Measurements from ENCODE around the gene SDHAF2.

Gene SDHAF2

GRCh38 chr11:61482513-61482912 lies 52.6 kb downstream of the SDHAF2 start:
- Histone ChIP-seq H3K27me3 (ENCODE audit: control insufficient read depth, insufficient read depth, low read length) (no peaks in the 10 kb centered on the region), H3K36me3 (ENCODE audit: control insufficient read depth, insufficient read depth, low read length) (no peaks in the 10 kb centered on the region), H3K4me1 (ENCODE audit: control insufficient read depth, insufficient read depth, low read length) (peaks cover 4% of the 10 kb centered on the region), H3K4me3 (ENCODE audit: low read length) (no peak overlapping the region), H3K9ac (ENCODE audit: low read length) (no peak overlapping the region), H3K27ac (ENCODE audit: low read depth, low read length) (no peak overlapping the region)

- H3K4me1 ChIP-seq (ENCODE audit: control insufficient read depth, insufficient read depth, low read length): peaks cover 10% of the 10 kb centered on the region
- no peak overlapping the region for H3K9ac ChIP-seq (ENCODE audit: low read length)
- no peaks in the 10 kb centered on the region for H3K27me3 ChIP-seq (ENCODE audit: control insufficient read depth, insufficient read depth, low read length)
- no peak overlapping the region for H3K4me3 ChIP-seq (ENCODE audit: low read length)
- no peak overlapping the region for H3K27ac ChIP-seq (ENCODE audit: low read depth, low read length)
- no peaks in the 10 kb centered on the region for H3K36me3 ChIP-seq (ENCODE audit: control insufficient read depth, insufficient read depth, low read length)
Observed at GRCh38 chr11:61484541-61484940, 54.6 kb downstream of the SDHAF2 start.

GRCh38 chr11:61485080-61485479 lies 55.2 kb downstream of the SDHAF2 start:
- H3K4me3 ChIP-seq (ENCODE audit: low read length): no peak overlapping the region
- H3K4me1 ChIP-seq (ENCODE audit: control insufficient read depth, insufficient read depth, low read length): peaks cover 15% of the 10 kb centered on the region
- H3K9ac ChIP-seq (ENCODE audit: low read length): no peak overlapping the region
- H3K36me3 ChIP-seq (ENCODE audit: control insufficient read depth, insufficient read depth, low read length): no peaks in the 10 kb centered on the region
- H3K27ac ChIP-seq (ENCODE audit: low read depth, low read length): no peak overlapping the region
- H3K27me3 ChIP-seq (ENCODE audit: control insufficient read depth, insufficient read depth, low read length): no peaks in the 10 kb centered on the region

- no peak overlapping the region for H3K27ac ChIP-seq (ENCODE audit: low read depth, low read length)
- no peak overlapping the region for H3K9ac ChIP-seq (ENCODE audit: low read length)
- peaks cover 21% of the 10 kb centered on the region for H3K4me1 ChIP-seq (ENCODE audit: control insufficient read depth, insufficient read depth, low read length)
- no peaks in the 10 kb centered on the region for H3K36me3 ChIP-seq (ENCODE audit: control insufficient read depth, insufficient read depth, low read length)
- H3K27me3 ChIP-seq (ENCODE audit: control insufficient read depth, insufficient read depth, low read length): no peaks in the 10 kb centered on the region
- H3K4me3 ChIP-seq (ENCODE audit: low read length): no peak overlapping the region
Observed at GRCh38 chr11:61486011-61486620, 56.2 kb downstream of the SDHAF2 start.

GRCh38 chr11:61486779-61487178 lies 56.9 kb downstream of the SDHAF2 start:
- H3K4me3 ChIP-seq (ENCODE audit: low read length): no peak overlapping the region
- H3K27me3 ChIP-seq (ENCODE audit: control insufficient read depth, insufficient read depth, low read length): no peaks in the 10 kb centered on the region
- no peak overlapping the region for H3K9ac ChIP-seq (ENCODE audit: low read length)
- peaks cover 21% of the 10 kb centered on the region for H3K4me1 ChIP-seq (ENCODE audit: control insufficient read depth, insufficient read depth, low read length)
- H3K27ac ChIP-seq (ENCODE audit: low read depth, low read length): no peak overlapping the region
- H3K36me3 ChIP-seq (ENCODE audit: control insufficient read depth, insufficient read depth, low read length): no peaks in the 10 kb centered on the region

GRCh38 chr11:61487342-61488025 lies 57.6 kb downstream of the SDHAF2 start:
- Histone ChIP-seq H3K27ac (ENCODE audit: low read depth, low read length) (no peak overlapping the region), H3K4me1 (ENCODE audit: control insufficient read depth, insufficient read depth, low read length) (peaks cover 21% of the 10 kb centered on the region), H3K36me3 (ENCODE audit: control insufficient read depth, insufficient read depth, low read length) (no peaks in the 10 kb centered on the region), H3K9ac (ENCODE audit: low read length) (no peak overlapping the region), H3K4me3 (ENCODE audit: low read length) (no peak overlapping the region), H3K27me3 (ENCODE audit: control insufficient read depth, insufficient read depth, low read length) (no peaks in the 10 kb centered on the region)

GRCh38 chr11:61488651-61489291 lies 58.8 kb downstream of the SDHAF2 start:
- Histone ChIP-seq H3K27me3 (ENCODE audit: control insufficient read depth, insufficient read depth, low read length) (no peaks in the 10 kb centered on the region), H3K27ac (ENCODE audit: low read depth, low read length) (peak overlapping the region; percentile 51), H3K9ac (ENCODE audit: low read length) (no peak overlapping the region), H3K36me3 (ENCODE audit: control insufficient read depth, insufficient read depth, low read length) (no peaks in the 10 kb centered on the region), H3K4me3 (ENCODE audit: low read length) (peak overlapping the region; percentile 33), H3K4me1 (ENCODE audit: control insufficient read depth, insufficient read depth, low read length) (peaks cover 21% of the 10 kb centered on the region)

GRCh38 chr11:61489833-61490721 lies 60.2 kb downstream of the SDHAF2 start:
- Histone ChIP-seq H3K4me3 (ENCODE audit: low read length) (no peak overlapping the region), H3K36me3 (ENCODE audit: control insufficient read depth, insufficient read depth, low read length) (no peaks in the 10 kb centered on the region), H3K27ac (ENCODE audit: low read depth, low read length) (peak overlapping the region; percentile 31), H3K4me1 (ENCODE audit: control insufficient read depth, insufficient read depth, low read length) (peaks cover 21% of the 10 kb centered on the region), H3K9ac (ENCODE audit: low read length) (no peak overlapping the region), H3K27me3 (ENCODE audit: control insufficient read depth, insufficient read depth, low read length) (no peaks in the 10 kb centered on the region)

- no peak overlapping the region for H3K4me3 ChIP-seq (ENCODE audit: low read length)
- peaks cover 21% of the 10 kb centered on the region for H3K4me1 ChIP-seq (ENCODE audit: control insufficient read depth, insufficient read depth, low read length)
- H3K27ac ChIP-seq (ENCODE audit: low read depth, low read length): no peak overlapping the region
- no peak overlapping the region for H3K9ac ChIP-seq (ENCODE audit: low read length)
- no peaks in the 10 kb centered on the region for H3K36me3 ChIP-seq (ENCODE audit: control insufficient read depth, insufficient read depth, low read length)
- H3K27me3 ChIP-seq (ENCODE audit: control insufficient read depth, insufficient read depth, low read length): no peaks in the 10 kb centered on the region
Observed at GRCh38 chr11:61491736-61492395, 61.9 kb downstream of the SDHAF2 start.

- peaks cover 12% of the 10 kb centered on the region for H3K4me1 ChIP-seq (ENCODE audit: control insufficient read depth, insufficient read depth, low read length)
- no peak overlapping the region for H3K4me3 ChIP-seq (ENCODE audit: low read length)
- H3K27ac ChIP-seq (ENCODE audit: low read depth, low read length): no peak overlapping the region
- no peaks in the 10 kb centered on the region for H3K27me3 ChIP-seq (ENCODE audit: control insufficient read depth, insufficient read depth, low read length)
- H3K9ac ChIP-seq (ENCODE audit: low read length): no peak overlapping the region
- H3K36me3 ChIP-seq (ENCODE audit: control insufficient read depth, insufficient read depth, low read length): no peaks in the 10 kb centered on the region
Observed at GRCh38 chr11:61494381-61494961, 64.5 kb downstream of the SDHAF2 start.

- Histone ChIP-seq H3K4me1 (ENCODE audit: control insufficient read depth, insufficient read depth, low read length) (no peaks in the 10 kb centered on the region), H3K4me3 (ENCODE audit: low read length) (no peak overlapping the region), H3K9ac (ENCODE audit: low read length) (no peak overlapping the region), H3K27ac (ENCODE audit: low read depth, low read length) (no peak overlapping the region), H3K36me3 (ENCODE audit: control insufficient read depth, insufficient read depth, low read length) (no peaks in the 10 kb centered on the region), H3K27me3 (ENCODE audit: control insufficient read depth, insufficient read depth, low read length) (no peaks in the 10 kb centered on the region)
Observed at GRCh38 chr11:61495801-61496601, 66.1 kb downstream of the SDHAF2 start.
